Sigmoid colon (tissue), 4 donors: ENCODE results near the gene ARHGAP11A.

ENCODE experiments used
- CTCF ChIP-seq, 4 experiments: fragments of 450-650 bp in 3 of 4; fragments of 200-600 bp in 1 of 4; IDR thresholded peaks; one replicate each; pipeline ENCODE4 v1.5.1; 2016 to 2019; ENCODE audit warnings: antibody characterized with exemption in 4 of 4, mild to moderate bottlenecking in 3 of 4, moderate library complexity in 2 of 4
- POLR2A ChIP-seq, 2 donors: fragments of 450-650 bp; IDR thresholded peaks; one replicate each; pipeline ENCODE4 v1.6.1; 2016; ENCODE audit warnings: antibody characterized with exemption in 2 of 2, mild to moderate bottlenecking in 2 of 2, moderate library complexity in 2 of 2
- POLR2AphosphoS5 ChIP-seq, 4 donors: sonication (generic); formaldehyde crosslinking; IDR thresholded peaks; one replicate each; pipeline ENCODE4 v1.6.1; 2017; ENCODE audit warnings: antibody characterized with exemption in 4 of 4

GRCh38 chr15:32636410-32636809 is 21.1 kb downstream of the ARHGAP11A start:
- TF ChIP-seq CTCF (IDR thresholded peaks at IDR 0.05) = no peak
- TF ChIP-seq POLR2A (IDR thresholded peaks at IDR 0.05) = no peak
- no peak for TF ChIP-seq POLR2AphosphoS5 (IDR thresholded peaks at IDR 0.05)
